ENCODE measurements around the gene BPIFB3. TPM values are rescaled to one million over a fixed set of nuclear protein-coding genes. Genes with fewer than 3 reads are reported as not detected.
A peak's percentile ranks its signal among the peaks of the same experiment; 100 is the strongest.

BPIFB3 gene
- total and polyA plus RNA-seq, 2 donors from 2014 or later: not detected

DNA sequence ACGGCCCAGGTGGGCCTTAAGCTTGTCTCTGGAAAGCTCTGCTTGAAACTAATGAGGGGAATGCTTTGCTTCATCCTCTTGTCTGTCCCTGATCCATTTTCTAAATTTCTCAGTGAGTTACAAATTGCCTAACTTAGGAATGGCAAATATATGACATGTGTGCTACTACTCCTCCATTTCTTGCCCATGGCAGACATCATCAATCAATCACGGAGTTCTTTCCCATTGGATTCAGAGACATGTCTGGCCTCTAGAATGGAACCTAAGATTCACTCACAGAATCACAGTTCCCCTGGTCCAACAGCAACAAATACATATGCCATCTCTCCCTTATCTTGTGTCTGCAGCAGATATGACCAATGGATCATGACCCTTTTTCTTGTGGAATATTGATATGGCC, 19.1 kb downstream of the BPIFB3 start:
- H3K4me1 ChIP-seq (ENCODE audit: control insufficient read depth in 2 of 3, insufficient read depth in 2 of 3, low read depth in 1 of 3, low read length in 3 of 3): no peaks in the 10 kb centered on the region
- intact Hi-C loops (cut with DNase I): no loop called here
- no peaks in the 10 kb centered on the region for H3K36me3 ChIP-seq (ENCODE audit: control insufficient read depth in 2 of 3, insufficient read depth in 3 of 3, low read length in 3 of 3)
- H3K27ac ChIP-seq (ENCODE audit: low read depth in 2 of 2, low read length in 2 of 2): no peak overlapping the region
- DNase-seq: no peak
- no peak overlapping the region for H3K9ac ChIP-seq (ENCODE audit: low read length in 3 of 3)
- H3K9me3 ChIP-seq (ENCODE audit: control insufficient read depth in 2 of 3, insufficient read depth in 1 of 3, low read length in 3 of 3): no peaks in the 10 kb centered on the region
- no peak overlapping the region for H3K4me3 ChIP-seq (ENCODE audit: low read length in 3 of 3)
- TF ChIP-seq, protein P1, sequence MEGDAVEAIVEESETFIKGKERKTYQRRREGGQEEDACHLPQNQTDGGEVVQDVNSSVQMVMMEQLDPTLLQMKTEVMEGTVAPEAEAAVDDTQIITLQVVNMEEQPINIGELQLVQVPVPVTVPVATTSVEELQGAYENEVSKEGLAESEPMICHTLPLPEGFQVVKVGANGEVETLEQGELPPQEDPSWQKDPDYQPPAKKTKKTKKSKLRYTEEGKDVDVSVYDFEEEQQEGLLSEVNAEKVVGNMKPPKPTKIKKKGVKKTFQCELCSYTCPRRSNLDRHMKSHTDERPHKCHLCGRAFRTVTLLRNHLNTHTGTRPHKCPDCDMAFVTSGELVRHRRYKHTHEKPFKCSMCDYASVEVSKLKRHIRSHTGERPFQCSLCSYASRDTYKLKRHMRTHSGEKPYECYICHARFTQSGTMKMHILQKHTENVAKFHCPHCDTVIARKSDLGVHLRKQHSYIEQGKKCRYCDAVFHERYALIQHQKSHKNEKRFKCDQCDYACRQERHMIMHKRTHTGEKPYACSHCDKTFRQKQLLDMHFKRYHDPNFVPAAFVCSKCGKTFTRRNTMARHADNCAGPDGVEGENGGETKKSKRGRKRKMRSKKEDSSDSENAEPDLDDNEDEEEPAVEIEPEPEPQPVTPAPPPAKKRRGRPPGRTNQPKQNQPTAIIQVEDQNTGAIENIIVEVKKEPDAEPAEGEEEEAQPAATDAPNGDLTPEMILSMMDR (IDR thresholded peaks at IDR 0.05; ENCODE audit: borderline replicate concordance, extremely low read depth, insufficient read depth): no peak
- H3K27me3 ChIP-seq (ENCODE audit: control insufficient read depth, insufficient read depth, low read length): no peaks in the 10 kb centered on the region
- no peak for FAIRE-seq

GRCh38 chr20:33074675-33075074, 21.0 kb downstream of the BPIFB3 start:
- Histone ChIP-seq H3K9me3 (ENCODE audit: control insufficient read depth in 2 of 3, insufficient read depth in 1 of 3, low read length in 3 of 3) (no peaks in the 10 kb centered on the region), H3K27me3 (ENCODE audit: control insufficient read depth, insufficient read depth, low read length) (no peaks in the 10 kb centered on the region), H3K4me1 (ENCODE audit: control insufficient read depth in 2 of 3, insufficient read depth in 2 of 3, low read depth in 1 of 3, low read length in 3 of 3) (no peaks in the 10 kb centered on the region), H3K27ac (ENCODE audit: low read depth in 2 of 2, low read length in 2 of 2) (no peak overlapping the region), H3K4me3 (ENCODE audit: low read length in 3 of 3) (no peak overlapping the region), H3K9ac (ENCODE audit: low read length in 3 of 3) (no peak overlapping the region), H3K36me3 (ENCODE audit: control insufficient read depth in 2 of 3, insufficient read depth in 3 of 3, low read length in 3 of 3) (no peaks in the 10 kb centered on the region)
- FAIRE-seq: no peak
- intact Hi-C loops (cut with DNase I): no loop called here
- DNase-seq: no peak
- TF ChIP-seq, protein P1 (IDR thresholded peaks at IDR 0.05; ENCODE audit: borderline replicate concordance, extremely low read depth, insufficient read depth): no peak

- H3K27me3 ChIP-seq (ENCODE audit: control insufficient read depth, insufficient read depth, low read length): no peaks in the 10 kb centered on the region
- H3K36me3 ChIP-seq (ENCODE audit: control insufficient read depth in 2 of 3, insufficient read depth in 3 of 3, low read length in 3 of 3): no peaks in the 10 kb centered on the region
- no peaks in the 10 kb centered on the region for H3K4me1 ChIP-seq (ENCODE audit: control insufficient read depth in 2 of 3, insufficient read depth in 2 of 3, low read depth in 1 of 3, low read length in 3 of 3)
- peak in 2 of 5 donors; percentile 7 for DNase-seq
- intact Hi-C loops (cut with DNase I): no loop called here
- no peak overlapping the region for H3K9ac ChIP-seq (ENCODE audit: low read length in 3 of 3)
- no peak for FAIRE-seq
- H3K4me3 ChIP-seq (ENCODE audit: low read length in 3 of 3): no peak overlapping the region
- TF ChIP-seq, protein P1 (IDR thresholded peaks at IDR 0.05; ENCODE audit: borderline replicate concordance, extremely low read depth, insufficient read depth): no peak
- H3K9me3 ChIP-seq (ENCODE audit: control insufficient read depth in 2 of 3, insufficient read depth in 1 of 3, low read length in 3 of 3): no peaks in the 10 kb centered on the region
- no peak overlapping the region for H3K27ac ChIP-seq (ENCODE audit: low read depth in 2 of 2, low read length in 2 of 2)
Observed at GRCh38 chr20:33075281-33075680, 21.6 kb downstream of the BPIFB3 start.
